Measurements from ENCODE around the gene RNF222.

DNA sequence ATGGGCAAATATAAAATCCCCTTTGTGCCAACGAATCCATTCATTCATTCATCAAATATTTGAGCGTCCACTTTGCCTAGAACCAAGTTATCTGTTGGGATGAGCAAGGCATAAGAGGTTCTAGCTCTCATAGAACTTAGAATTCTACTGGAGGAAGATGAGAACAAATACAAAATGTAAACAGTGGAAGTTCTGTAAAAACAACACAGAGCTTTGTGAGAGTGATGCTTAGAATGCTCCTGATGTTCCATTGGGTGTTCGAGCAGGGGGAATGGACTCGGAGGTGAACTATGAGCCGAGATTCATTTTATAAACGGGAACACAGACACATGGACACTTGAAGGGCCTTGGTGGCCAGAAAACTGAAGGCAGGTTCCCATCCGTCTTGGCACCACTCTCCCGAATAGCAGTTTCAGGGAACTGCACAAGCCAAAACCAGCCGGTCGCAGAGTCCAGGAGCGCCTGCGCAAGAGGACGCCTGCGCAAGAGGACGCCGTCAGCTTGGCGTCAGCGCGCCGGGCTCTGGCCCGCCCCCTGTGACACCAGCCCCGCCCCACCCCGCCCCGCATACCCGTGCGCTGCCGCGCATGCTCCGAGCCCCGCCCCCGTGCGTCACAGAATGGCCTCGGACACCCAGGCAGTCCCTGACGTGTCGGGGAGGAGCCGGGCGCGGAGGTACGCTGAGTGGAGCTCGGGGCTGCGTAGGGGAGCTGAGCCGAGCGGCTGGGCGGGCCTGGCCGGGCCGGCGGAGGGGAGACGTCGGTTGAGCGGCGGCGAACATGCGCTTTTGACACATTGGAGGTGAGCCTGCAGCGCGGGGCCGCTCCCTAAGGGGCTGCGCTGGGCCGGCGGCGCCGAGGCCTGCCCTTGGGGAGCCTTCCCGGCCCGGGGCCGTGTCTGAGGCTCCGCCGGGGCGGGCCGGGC, 37.9 kb upstream of the RNF222 start, which contains the start of gene NDEL1:
- TF ChIP-seq CTCF (IDR thresholded peaks at IDR 0.05) (no peak), POLR2A (IDR thresholded peaks at IDR 0.05) (peak; percentile 91)
